ENCODE measurements around the gene NKD1.

Gene NKD1

DNA sequence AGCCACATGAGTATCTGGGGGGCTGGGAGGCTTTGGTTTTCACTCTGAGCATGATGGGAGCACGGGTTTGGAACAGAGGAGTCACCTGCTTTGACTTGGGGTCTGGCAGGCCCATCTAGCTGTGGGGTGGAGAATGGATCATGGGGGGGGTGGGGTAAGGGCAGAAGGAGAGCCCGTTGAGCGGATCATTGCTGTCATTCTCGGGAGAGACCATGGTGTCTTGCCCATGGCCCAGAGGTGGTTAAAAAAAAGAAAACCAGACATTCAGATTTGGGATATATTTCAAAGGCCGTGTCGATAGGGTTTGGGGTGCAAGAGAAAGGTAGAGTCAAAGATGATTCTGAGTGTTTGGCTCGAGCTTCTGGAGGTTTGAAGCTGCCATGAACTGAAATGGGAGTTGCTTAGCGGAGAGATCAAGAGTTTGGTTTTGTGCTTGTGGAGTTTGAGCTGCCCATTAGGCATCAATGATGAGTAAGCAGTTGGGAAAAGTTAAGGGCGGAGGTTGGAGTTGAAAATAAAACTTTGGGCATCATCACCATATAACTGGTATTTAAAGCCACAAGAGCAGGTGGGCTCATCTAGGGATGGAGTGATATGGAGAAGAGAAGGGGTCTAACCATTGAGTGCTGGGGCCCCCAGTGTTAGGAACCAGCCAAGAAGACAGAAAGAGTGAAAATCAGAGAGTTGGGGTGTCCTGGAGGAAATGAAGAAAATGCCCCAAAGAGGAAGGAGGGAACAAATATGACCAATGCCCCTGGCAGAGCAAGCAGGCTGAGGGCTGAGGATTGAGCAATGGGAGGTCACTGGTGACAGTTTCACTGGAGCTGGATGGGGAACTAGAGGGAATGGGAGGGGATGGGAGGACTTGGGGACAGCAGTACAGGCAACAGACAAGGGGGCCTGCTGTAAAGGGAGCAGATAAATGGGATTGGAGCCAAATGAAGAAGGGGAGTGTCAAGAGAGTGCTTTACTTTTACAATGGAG lies 147.1 kb downstream of the NKD1 start:
- in situ Hi-C loops (cut with MboI; ENCODE audit: low sequenced_read_pairs) = no loop called here
- no peak overlapping the region for H3K4me3 ChIP-seq
- no peak for DNase-seq (ENCODE audit: low spot score in 2 of 2)
- no peaks in the 10 kb centered on the region for H3K9me3 ChIP-seq
- no peaks in the 10 kb centered on the region for H3K36me3 ChIP-seq (replicated peaks)
- no peaks in the 10 kb centered on the region for H3K27me3 ChIP-seq (ENCODE audit: low read depth)
- H3K4me1 ChIP-seq = no peaks in the 10 kb centered on the region

DNA sequence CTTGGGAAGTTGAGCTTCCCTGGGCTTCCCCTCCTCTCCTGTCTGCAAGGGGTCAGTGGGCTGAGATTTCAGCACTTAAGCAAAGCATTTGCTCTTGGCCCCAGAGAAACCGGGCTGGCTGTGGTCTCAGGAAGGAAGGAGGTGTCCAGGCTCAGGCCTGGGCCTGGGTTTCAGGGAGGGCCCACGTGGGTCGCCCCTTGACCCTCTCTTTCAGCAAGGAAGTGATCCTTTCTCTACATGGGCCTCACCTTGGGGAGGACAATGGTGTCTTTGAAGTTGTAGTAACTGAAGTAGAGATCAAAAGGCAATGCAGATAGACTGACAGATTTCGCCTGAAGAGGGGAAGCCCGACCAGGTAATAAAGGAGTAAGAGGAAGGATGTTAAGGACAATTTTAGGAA lies 147.9 kb downstream of the NKD1 start:
- H3K4me3 ChIP-seq = no peak overlapping the region
- no peaks in the 10 kb centered on the region for H3K9me3 ChIP-seq
- no peaks in the 10 kb centered on the region for H3K27me3 ChIP-seq (ENCODE audit: low read depth)
- in situ Hi-C loops (cut with MboI; ENCODE audit: low sequenced_read_pairs) = no loop called here
- H3K4me1 ChIP-seq = no peaks in the 10 kb centered on the region
- H3K36me3 ChIP-seq (replicated peaks) = no peaks in the 10 kb centered on the region
- no peak for DNase-seq (ENCODE audit: low spot score in 2 of 2)

DNA sequence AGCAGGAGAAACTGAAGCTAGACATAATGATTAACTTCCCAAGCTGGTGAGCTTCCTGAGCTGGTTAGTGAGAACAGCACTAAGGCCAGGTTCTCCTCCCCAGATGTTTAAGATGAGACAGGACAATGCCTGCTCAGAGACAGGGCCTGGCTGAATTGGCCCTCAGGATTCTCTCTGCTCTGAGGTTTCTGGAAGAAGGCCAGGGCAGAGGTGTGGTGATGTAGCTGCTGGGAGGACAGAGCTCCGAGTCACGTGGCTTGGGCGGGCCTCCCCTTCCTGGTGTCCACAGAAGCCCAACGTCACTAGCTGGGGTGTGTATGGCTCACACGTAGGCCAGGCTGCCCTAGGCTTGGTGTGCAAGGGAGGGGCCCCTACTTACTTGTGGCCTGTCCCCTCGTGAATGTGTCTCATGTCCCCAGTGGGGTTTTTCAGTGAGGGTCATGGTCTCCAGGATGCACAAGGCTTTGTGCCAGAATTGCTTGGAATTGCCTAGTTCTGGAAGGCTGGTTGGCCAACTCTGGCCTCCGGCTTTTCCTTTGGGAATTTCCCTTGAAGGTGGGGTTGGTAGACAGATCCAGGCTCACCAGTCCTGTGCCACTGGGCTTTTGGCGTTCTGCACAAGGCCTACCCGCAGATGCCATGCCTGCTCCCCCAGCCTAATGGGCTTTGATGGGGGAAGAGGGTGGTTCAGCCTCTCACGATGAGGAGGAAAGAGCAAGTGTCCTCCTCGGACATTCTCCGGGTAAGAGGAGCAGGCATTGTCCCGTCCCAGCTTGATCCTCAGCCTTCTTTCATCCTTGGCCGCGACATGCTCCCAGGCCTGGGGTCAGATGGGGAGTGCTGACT lies 148.6 kb downstream of the NKD1 start:
- in situ Hi-C loops (cut with MboI; ENCODE audit: low sequenced_read_pairs) = no loop called here
- peak in 1 of 2 experiments; percentile 41 for DNase-seq (ENCODE audit: low spot score in 2 of 2)
- Histone ChIP-seq H3K36me3 (replicated peaks) (no peaks in the 10 kb centered on the region), H3K4me3 (no peak overlapping the region), H3K27me3 (ENCODE audit: low read depth) (no peaks in the 10 kb centered on the region), H3K9me3 (no peaks in the 10 kb centered on the region), H3K4me1 (no peaks in the 10 kb centered on the region)

DNA sequence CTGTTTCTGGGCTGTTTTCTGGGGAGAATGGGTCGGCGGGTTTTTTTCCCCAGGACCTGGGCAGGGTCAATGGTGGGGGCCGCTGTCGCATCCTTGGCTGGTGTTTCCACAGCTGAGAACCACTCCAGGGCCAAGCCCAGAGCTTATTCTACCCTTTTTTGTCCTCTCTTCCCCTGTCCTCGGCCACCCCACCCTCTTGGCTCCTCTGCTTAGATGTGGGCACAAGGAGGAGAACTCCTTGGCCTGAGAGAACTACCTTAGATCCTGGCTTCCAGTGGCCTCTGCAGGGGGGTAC lies 149.2 kb downstream of the NKD1 start:
- DNase-seq (ENCODE audit: low spot score in 2 of 2) = no peak
- Histone ChIP-seq H3K4me3 (no peak overlapping the region), H3K27me3 (ENCODE audit: low read depth) (no peaks in the 10 kb centered on the region), H3K4me1 (no peaks in the 10 kb centered on the region), H3K9me3 (no peaks in the 10 kb centered on the region), H3K36me3 (replicated peaks) (no peaks in the 10 kb centered on the region)
- in situ Hi-C loops (cut with MboI; ENCODE audit: low sequenced_read_pairs) = no loop called here

DNA sequence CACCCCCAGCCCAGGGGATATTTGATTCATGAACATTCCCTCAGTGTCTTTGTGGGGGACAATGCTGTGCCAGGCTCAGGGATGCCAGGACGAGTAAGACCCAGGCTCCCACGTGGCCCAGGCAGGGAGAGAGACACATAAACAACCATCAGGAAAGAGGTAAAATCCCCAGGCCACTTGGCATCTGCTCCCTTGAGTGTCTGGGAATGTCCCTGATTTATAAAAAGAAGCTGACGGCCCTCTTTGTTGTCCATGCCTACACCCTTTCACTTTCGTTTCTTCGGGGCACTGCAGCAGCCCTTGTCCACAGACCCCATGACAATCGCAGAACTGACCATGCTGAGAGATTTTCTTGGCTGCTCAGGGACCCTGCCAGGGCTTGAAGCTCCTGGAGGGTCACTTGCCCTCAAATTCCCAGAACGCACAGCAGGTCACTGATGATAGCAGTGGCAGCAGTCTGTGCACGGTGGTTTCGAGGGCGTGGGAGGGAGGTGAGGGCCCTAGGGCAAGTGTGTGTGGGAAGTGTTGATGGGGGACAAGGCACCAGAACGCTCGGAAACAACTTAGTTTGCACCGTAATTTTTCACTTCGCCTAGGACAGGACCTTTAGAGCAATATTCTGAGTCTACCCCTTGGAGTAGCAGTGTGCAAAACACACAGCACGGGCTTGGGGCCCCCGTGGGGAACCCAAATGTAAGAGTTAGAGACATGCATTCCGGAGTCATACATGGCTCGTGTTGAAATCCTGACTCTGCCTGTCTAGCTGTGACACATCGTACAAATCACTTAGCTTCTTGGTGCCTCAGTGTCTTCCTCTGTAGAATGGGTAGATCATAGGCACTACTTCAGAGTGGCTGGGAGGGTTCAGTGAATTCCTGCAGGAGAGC lies 149.9 kb downstream of the NKD1 start:
- H3K9me3 ChIP-seq = no peaks in the 10 kb centered on the region
- H3K4me1 ChIP-seq = no peaks in the 10 kb centered on the region
- in situ Hi-C loops (cut with MboI; ENCODE audit: low sequenced_read_pairs) = no loop called here
- no peak overlapping the region for H3K4me3 ChIP-seq
- H3K36me3 ChIP-seq (replicated peaks) = no peaks in the 10 kb centered on the region
- H3K27me3 ChIP-seq (ENCODE audit: low read depth) = no peaks in the 10 kb centered on the region
- no peak for DNase-seq (ENCODE audit: low spot score in 2 of 2)

Measured in HAP-1 (cell line).